Measurements from ENCODE around the gene STK39. TPM values are rescaled to one million over a fixed set of nuclear protein-coding genes. Genes with fewer than 3 reads are reported as not detected.

The STK39 gene
- total RNA-seq, 1 experiment from 2014 or later: 22.1 TPM

DNA sequence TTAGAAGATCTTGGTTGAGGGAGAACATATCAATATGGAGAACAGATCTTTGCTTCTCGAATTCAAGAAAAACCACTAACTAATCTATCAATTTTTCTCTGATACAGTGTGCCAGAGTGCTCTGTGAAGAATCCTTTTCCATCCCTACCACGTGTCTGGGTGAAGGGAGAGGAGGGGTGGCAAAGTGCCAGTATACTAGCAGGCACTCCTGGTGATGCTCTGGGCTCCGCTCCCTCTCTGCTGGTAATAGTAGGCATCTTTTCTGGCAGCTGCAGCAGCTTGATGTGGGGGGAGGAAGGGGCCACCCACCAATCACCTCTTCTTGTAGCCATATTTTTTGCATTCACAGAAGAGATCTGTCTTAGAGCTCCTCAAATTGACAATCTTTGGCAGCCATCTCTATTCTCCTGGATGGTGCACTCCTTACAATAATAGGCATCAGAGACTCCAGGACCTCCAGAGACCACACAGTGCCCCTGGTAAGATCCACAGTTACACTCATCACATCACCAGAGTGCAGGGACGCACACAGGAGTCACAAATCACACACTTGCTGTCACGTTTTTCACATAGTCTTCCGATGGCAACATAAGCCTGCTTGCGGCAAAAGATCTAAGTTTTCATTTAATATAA, 15.7 kb downstream of the STK39 start:
- no peak overlapping the region for H3K4ac ChIP-seq (ENCODE audit: low read depth, low read length)
- H3K79me2 ChIP-seq (ENCODE audit: insufficient read depth, low read length): no peaks in the 10 kb centered on the region
- H4K20me1 ChIP-seq (ENCODE audit: control insufficient read depth, insufficient read depth, insufficient read length): no peaks in the 10 kb centered on the region
- no peak overlapping the region for H4K8ac ChIP-seq (replicated peaks; ENCODE audit: insufficient read length, low read depth, low read length)
- no peaks in the 10 kb centered on the region for H3K9me3 ChIP-seq (ENCODE audit: control insufficient read depth, low read depth, low read length)
- no peak overlapping the region for H3K18ac ChIP-seq (ENCODE audit: insufficient read length, low read depth, low read length)
- no peak overlapping the region for H4K5ac ChIP-seq (ENCODE audit: insufficient read length, low read depth, low read length)
- H3K4me1 Mint-ChIP-seq: no peaks in the 10 kb centered on the region; a peak in 1 of 4 replicates
- peaks cover 5 to 13% (median 8%) of the 10 kb centered on the region in 3 experiments; a peak in 6 of 7 replicates for H3K36me3 Mint-ChIP-seq (ENCODE audit: insufficient read depth in 1 of 3, low read depth in 3 of 3)
- no peak overlapping the region for H3K4me2 ChIP-seq (ENCODE audit: insufficient read depth, insufficient read length, low read length)
- H3K4me3 Mint-ChIP-seq: no peak overlapping the region
- no peak overlapping the region for H2AFZ ChIP-seq (ENCODE audit: low read length)
- WGBS (ENCODE audit: extremely low coverage, insufficient read length, low lambda C conversion rate): no CpG with 5 or more reads among the region's 7 CpGs
- DNase-seq: no peak
- no peak overlapping the region for H2BK20ac ChIP-seq (ENCODE audit: low read depth, low read length, poor library complexity, severe bottlenecking)
- no peak overlapping the region for H4K91ac ChIP-seq (ENCODE audit: insufficient read length, low read depth, low read length)
- H3K27me3 Mint-ChIP-seq (ENCODE audit: low read depth): no peaks in the 10 kb centered on the region
- no peaks in the 10 kb centered on the region for H3K4me1 ChIP-seq (ENCODE audit: insufficient read depth, low read length)
- no peak overlapping the region for H3K56ac ChIP-seq (ENCODE audit: insufficient read length, low read depth, low read length)
- no peak overlapping the region for H3K9ac ChIP-seq (ENCODE audit: extremely low read depth, insufficient read length, low read length)
- H3K27ac ChIP-seq (ENCODE audit: insufficient read length, low read depth, low read length): no peak overlapping the region
- H2BK15ac ChIP-seq (ENCODE audit: low read depth, low read length): no peak overlapping the region
- no peak overlapping the region for H2BK120ac ChIP-seq (ENCODE audit: low read depth, low read length, poor library complexity, severe bottlenecking)
- no peak overlapping the region for H2BK5ac ChIP-seq (ENCODE audit: insufficient read length, low read length)
- no peaks in the 10 kb centered on the region for H3K27me3 ChIP-seq (ENCODE audit: insufficient read depth, low read length)
- peaks cover 6 to 7% of the 10 kb centered on the region in 2 experiments; a peak in 3 of 5 replicates for H3K9me3 Mint-ChIP-seq
- no peak overlapping the region for H2BK12ac ChIP-seq (ENCODE audit: insufficient read length, low read depth, low read length)
- H2AK5ac ChIP-seq (ENCODE audit: insufficient read length, low read length): no peak overlapping the region
- TF ChIP-seq, protein P1, sequence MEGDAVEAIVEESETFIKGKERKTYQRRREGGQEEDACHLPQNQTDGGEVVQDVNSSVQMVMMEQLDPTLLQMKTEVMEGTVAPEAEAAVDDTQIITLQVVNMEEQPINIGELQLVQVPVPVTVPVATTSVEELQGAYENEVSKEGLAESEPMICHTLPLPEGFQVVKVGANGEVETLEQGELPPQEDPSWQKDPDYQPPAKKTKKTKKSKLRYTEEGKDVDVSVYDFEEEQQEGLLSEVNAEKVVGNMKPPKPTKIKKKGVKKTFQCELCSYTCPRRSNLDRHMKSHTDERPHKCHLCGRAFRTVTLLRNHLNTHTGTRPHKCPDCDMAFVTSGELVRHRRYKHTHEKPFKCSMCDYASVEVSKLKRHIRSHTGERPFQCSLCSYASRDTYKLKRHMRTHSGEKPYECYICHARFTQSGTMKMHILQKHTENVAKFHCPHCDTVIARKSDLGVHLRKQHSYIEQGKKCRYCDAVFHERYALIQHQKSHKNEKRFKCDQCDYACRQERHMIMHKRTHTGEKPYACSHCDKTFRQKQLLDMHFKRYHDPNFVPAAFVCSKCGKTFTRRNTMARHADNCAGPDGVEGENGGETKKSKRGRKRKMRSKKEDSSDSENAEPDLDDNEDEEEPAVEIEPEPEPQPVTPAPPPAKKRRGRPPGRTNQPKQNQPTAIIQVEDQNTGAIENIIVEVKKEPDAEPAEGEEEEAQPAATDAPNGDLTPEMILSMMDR (conservative IDR thresholded peaks at IDR 0.05): no peak
- H3K23me2 ChIP-seq (ENCODE audit: insufficient read length, low read depth, low read length, poor library complexity, severe bottlenecking): no peaks in the 10 kb centered on the region
- no peaks in the 10 kb centered on the region for H3K79me1 ChIP-seq (ENCODE audit: insufficient read depth, low read depth, low read length, poor library complexity, severe bottlenecking)
- H3K14ac ChIP-seq (ENCODE audit: insufficient read depth, low read length): no peak overlapping the region
- H3K27ac Mint-ChIP-seq: no peak overlapping the region; a peak in 1 of 7 replicates
- no peak overlapping the region for H3K23ac ChIP-seq (ENCODE audit: insufficient read length, low read depth, low read length)
- H3T11ph ChIP-seq (ENCODE audit: low read length): no peak overlapping the region
